ENCODE results near the gene YTHDF1. TPM values are rescaled to one million over a fixed set of nuclear protein-coding genes. Genes with fewer than 3 reads are reported as not detected.
"Not testable (repeated sequence)": the region's sequence is repeated elsewhere in the genome, so short reads cannot be mapped to it uniquely, and the experiment has no call there.

The YTHDF1 gene
- total RNA-seq, 1 donor from 2014 or later: 27.7 TPM

DNA sequence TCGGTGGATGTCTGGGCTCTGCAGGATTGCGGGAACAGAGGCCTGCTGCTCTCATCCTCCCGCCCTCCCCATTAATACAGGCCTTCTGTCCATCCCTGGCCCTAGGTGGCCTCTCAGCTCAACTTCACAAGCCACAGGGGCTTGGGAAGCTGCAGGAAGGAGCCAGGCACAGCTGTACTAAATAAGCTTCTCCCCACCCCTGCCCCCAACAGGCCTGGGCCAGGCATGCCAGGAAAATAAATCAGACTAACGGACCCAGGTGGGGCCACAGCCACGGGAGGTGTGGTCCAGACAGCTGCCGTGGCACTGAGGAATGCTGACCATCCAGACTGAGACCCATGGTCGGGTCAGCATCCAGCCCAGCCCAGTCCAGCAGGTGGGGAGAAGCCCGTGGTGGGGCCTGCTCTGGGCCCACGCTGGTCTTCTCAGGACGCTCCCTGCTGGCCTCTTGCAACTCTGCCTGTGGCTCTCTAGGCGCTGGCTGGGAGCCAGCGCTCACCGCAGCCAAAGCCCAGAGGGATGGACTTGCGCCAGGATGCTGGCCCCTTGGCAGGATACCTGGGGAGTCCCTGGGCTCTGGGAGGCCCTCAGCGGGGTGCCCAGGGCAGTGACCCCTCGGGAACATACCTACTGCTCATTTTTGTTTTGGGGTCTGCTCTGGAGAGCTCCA lies 8.6 kb upstream of the YTHDF1 start:
- Histone ChIP-seq H3K4me1 (no peaks in the 10 kb centered on the region), H3K4me3 (no peak overlapping the region), H3K9me3 (no peaks in the 10 kb centered on the region), H3K27me3 (no peaks in the 10 kb centered on the region), H3K27ac (no peak overlapping the region), H3K36me3 (no peaks in the 10 kb centered on the region)
- intact Hi-C loops (cut with DNase I): no loop called here
- TF ChIP-seq POLR2AphosphoS5 (IDR thresholded peaks at IDR 0.05; ENCODE audit: insufficient read depth in 1 of 2, low read depth in 1 of 2): no peak
- TF ChIP-seq, protein P1, sequence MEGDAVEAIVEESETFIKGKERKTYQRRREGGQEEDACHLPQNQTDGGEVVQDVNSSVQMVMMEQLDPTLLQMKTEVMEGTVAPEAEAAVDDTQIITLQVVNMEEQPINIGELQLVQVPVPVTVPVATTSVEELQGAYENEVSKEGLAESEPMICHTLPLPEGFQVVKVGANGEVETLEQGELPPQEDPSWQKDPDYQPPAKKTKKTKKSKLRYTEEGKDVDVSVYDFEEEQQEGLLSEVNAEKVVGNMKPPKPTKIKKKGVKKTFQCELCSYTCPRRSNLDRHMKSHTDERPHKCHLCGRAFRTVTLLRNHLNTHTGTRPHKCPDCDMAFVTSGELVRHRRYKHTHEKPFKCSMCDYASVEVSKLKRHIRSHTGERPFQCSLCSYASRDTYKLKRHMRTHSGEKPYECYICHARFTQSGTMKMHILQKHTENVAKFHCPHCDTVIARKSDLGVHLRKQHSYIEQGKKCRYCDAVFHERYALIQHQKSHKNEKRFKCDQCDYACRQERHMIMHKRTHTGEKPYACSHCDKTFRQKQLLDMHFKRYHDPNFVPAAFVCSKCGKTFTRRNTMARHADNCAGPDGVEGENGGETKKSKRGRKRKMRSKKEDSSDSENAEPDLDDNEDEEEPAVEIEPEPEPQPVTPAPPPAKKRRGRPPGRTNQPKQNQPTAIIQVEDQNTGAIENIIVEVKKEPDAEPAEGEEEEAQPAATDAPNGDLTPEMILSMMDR (IDR thresholded peaks at IDR 0.05): no peak
- no peak for TF ChIP-seq POLR2A (IDR thresholded peaks at IDR 0.05)
- DNase-seq (ENCODE audit: extremely low spot score in 2 of 2): no peak

DNA sequence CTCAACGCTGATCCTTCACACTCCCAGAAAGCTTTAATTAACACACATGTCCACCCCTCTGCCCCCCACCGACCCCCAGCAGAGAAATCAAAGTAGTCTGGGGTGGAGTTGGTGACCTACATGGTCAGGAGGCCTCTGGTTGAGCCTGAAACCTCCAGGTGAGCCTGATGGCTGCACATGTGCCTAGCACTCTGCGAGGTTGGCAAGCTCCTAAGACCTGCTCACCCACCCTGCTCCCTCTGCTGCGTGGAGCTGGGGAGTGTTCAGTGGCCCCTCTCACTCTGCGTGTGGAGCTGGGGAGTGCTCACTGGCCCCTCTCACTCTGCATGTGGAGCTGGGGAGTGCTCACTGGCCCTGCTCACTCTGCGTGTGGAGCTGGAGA lies 7.9 kb upstream of the YTHDF1 start:
- no peaks in the 10 kb centered on the region for H3K4me1 ChIP-seq
- intact Hi-C loops (cut with DNase I): no loop called here
- no peaks in the 10 kb centered on the region for H3K9me3 ChIP-seq
- DNase-seq (ENCODE audit: extremely low spot score in 2 of 2): no peak
- H3K36me3 ChIP-seq: no peaks in the 10 kb centered on the region
- no peak overlapping the region for H3K4me3 ChIP-seq
- no peaks in the 10 kb centered on the region for H3K27me3 ChIP-seq
- H3K27ac ChIP-seq: no peak overlapping the region
- no peak for TF ChIP-seq POLR2A (IDR thresholded peaks at IDR 0.05)
- TF ChIP-seq, protein P1 (IDR thresholded peaks at IDR 0.05): no peak
- TF ChIP-seq POLR2AphosphoS5 (IDR thresholded peaks at IDR 0.05; ENCODE audit: insufficient read depth in 1 of 2, low read depth in 1 of 2): no peak

DNA sequence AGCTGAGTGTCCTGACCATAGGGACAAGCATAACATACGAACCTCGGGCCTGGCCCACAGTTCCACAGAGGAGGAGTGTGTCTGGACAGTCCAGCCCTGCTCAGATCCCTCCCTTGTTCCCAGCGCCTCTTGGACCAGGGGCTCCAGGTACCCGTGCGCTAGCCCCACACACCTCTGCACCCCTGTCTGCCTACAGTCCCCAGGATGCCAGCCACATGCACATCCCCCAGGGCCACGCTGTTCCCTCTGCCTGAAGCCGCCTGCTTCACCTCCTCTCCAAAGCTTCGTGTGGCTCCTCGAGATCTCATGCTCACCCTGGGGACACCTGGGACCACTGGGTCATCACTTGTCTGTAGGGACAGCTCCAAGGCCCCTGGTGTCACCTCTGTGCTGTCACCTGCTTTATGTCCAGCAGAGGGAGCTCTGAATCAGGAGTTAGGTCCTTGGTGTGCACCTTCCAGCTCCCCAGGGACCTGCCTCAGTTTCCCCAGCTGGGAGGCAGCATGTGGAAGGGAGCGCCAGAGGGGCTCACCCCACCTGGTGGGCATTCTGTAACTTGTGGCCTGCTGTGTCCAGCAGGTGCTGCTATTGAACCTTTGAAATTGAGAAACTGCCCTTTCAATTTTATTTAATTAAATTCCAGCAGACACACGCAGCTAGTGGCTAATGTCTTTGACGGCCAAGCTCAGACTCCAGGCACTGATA lies 7.3 kb upstream of the YTHDF1 start:
- Histone ChIP-seq H3K4me3 (no peak overlapping the region), H3K9me3 (no peaks in the 10 kb centered on the region), H3K4me1 (no peaks in the 10 kb centered on the region), H3K36me3 (no peaks in the 10 kb centered on the region), H3K27me3 (no peaks in the 10 kb centered on the region), H3K27ac (no peak overlapping the region)
- no peak for DNase-seq (ENCODE audit: extremely low spot score in 2 of 2)
- intact Hi-C loops (cut with DNase I): no loop called here
- TF ChIP-seq, protein P1 (IDR thresholded peaks at IDR 0.05): peak; percentile 9 to 42 (median 35)
- no peak for TF ChIP-seq POLR2A (IDR thresholded peaks at IDR 0.05)

DNA sequence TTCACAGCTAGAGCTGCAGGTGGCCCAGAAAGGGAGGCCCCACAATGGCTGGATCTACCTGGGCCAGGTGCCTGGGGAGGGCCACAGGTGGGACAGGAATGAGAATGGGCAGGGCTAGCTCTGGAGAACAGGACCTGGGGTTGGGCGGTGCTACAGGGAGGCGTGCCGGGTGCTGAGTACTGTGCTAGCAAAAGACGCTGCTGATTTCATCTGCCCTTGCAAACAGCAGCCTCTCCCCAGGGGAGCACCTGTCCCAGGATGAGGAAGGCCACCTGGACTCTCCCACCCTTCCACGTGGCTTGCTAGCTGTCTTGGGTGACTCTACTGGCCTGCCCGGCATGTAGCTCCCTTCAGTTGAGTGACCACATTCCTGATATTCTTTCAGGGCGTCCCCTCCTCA lies 6.6 kb upstream of the YTHDF1 start:
- H3K4me1 ChIP-seq: no peaks in the 10 kb centered on the region
- intact Hi-C loops (cut with DNase I): no loop called here
- no peak for DNase-seq (ENCODE audit: extremely low spot score in 2 of 2)
- TF ChIP-seq, protein P1 (IDR thresholded peaks at IDR 0.05): no peak
- TF ChIP-seq POLR2A (IDR thresholded peaks at IDR 0.05) (no peak), POLR2AphosphoS5 (IDR thresholded peaks at IDR 0.05; ENCODE audit: insufficient read depth in 1 of 2, low read depth in 1 of 2) (no peak)
- H3K27ac ChIP-seq: no peak overlapping the region
- H3K36me3 ChIP-seq: no peaks in the 10 kb centered on the region
- no peaks in the 10 kb centered on the region for H3K9me3 ChIP-seq
- H3K27me3 ChIP-seq: no peaks in the 10 kb centered on the region
- H3K4me3 ChIP-seq: no peak overlapping the region

DNA sequence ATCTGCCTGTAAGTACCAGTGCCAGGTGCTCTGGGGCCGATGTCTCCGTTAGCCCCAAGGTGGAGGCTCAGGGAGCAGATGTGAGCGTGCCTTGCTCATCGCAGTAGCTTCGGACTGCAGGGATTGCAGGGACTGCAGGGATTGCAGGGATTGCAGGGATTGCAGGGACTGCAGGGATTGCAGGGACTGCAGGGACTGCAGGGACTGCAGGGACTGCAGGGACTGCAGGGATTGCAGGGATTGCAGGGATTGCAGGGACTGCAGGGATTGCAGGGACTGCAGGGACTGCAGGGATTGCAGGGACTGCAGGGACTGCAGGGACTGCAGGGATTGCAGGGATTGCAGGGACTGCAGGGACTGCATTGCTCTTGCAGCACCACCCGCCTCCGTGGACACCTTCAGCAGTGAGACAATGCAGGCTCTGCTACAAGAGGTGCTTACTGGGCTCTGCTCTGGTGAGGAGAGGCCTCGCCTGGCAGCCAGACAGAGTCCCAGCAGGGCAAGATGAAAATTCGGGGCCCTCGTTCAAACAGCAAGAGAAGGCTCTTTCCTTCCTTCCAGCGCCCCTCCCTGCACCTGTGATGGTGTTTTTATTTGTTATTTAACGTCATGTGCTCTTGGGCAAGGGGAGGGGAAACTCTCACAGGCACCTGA lies 5.6 kb upstream of the YTHDF1 start:
- H3K27me3 ChIP-seq; H3K27ac ChIP-seq; intact Hi-C loops (cut with DNase I); DNase-seq (ENCODE audit: extremely low spot score in 2 of 2); H3K4me1 ChIP-seq; H3K9me3 ChIP-seq; H3K36me3 ChIP-seq; H3K4me3 ChIP-seq: not testable (repeated sequence)

Data from vagina (tissue), 2 donors.